Activated CD4-positive, alpha-beta T cell treated with anti-CD3 and anti-CD28 coated beads, Interleukin-2, amount 10 ng/mL, durations not matched to agents 7 days and 5 days (primary cell): ENCODE data around the gene PPP4R1. TPM values are rescaled to one million over a fixed set of nuclear protein-coding genes. Genes with fewer than 3 reads are reported as not detected.
"Not testable (repeated sequence)": the region's sequence is repeated elsewhere in the genome, so short reads cannot be mapped to it uniquely, and the experiment has no call there.

Experiments
- CTCF ChIA-PET: fragments of 350-600 bp; sonication (Branson Sonifier 250); formaldehyde crosslinking; loops from one replicate; lab custom pipeline; 2021; ENCODE audit warnings: antibody characterized with exemption; lab: Charles Lee
- POLR2A ChIA-PET: fragments of 350-600 bp; sonication (Branson Sonifier 250); formaldehyde crosslinking; loops from one replicate; lab custom pipeline; 2021; ENCODE audit warnings: antibody characterized with exemption; lab: Charles Lee
- DNase-seq: peaks from one replicate; pipeline ENCODE4 v3.0.0-alpha.2; 2020
- H3K27ac Mint-ChIP-seq: one replicate; pipeline ENCODE4 v1.8.0; 2021; ENCODE audit warnings: mild to moderate bottlenecking, moderate library complexity, mixed read lengths
- H3K27me3 Mint-ChIP-seq: one replicate; pipeline ENCODE4 v1.8.0; 2021; ENCODE audit warnings: mixed read lengths
- H3K36me3 Mint-ChIP-seq: one replicate; pipeline ENCODE4 v1.8.0; 2021; ENCODE audit warnings: low read depth, mixed read lengths
- H3K4me1 Mint-ChIP-seq: one replicate; pipeline ENCODE4 v1.8.0; 2021; ENCODE audit warnings: mixed read lengths
- H3K4me3 Mint-ChIP-seq: one replicate; pipeline ENCODE4 v1.8.0; 2021; ENCODE audit warnings: mild to moderate bottlenecking, moderate library complexity, mixed read lengths
- H3K9me3 Mint-ChIP-seq: one replicate; pipeline ENCODE4 v1.8.0; 2021; ENCODE audit warnings: mixed read lengths
- total RNA-seq, 2 experiments: library from RNA; stranded (reverse); gene quantifications; one replicate each; pipeline ENCODE4 v1.2.3, GENCODE V29; 2021

Gene PPP4R1
- total RNA-seq, 2 experiments from 2014 or later = 48.4 to 49.7 TPM

GRCh38 chr18:9643549-9643948 lies 29.2 kb upstream of the PPP4R1 start:
- Mint-ChIP-seq H3K9me3 (no peaks in the 10 kb centered on the region), H3K27ac (no peak overlapping the region)

GRCh38 chr18:9642799-9643462 lies 28.6 kb upstream of the PPP4R1 start:
- POLR2A ChIA-PET = no interaction called here

More at GRCh38 chr18:9643549-9643948, 29.2 kb upstream of the PPP4R1 start:
- H3K36me3 Mint-ChIP-seq = no peaks in the 10 kb centered on the region
- peaks cover 19% of the 10 kb centered on the region for H3K27me3 Mint-ChIP-seq
- DNase-seq = no peak
- CTCF ChIA-PET = no interaction called here
- H3K4me1 Mint-ChIP-seq = no peaks in the 10 kb centered on the region
- POLR2A ChIA-PET = no interaction called here
- no peak overlapping the region for H3K4me3 Mint-ChIP-seq

GRCh38 chr18:9641081-9641480 lies 26.7 kb upstream of the PPP4R1 start:
- CTCF ChIA-PET, DNase-seq, H3K9me3 Mint-ChIP-seq, H3K27ac Mint-ChIP-seq, H3K4me3 Mint-ChIP-seq, H3K4me1 Mint-ChIP-seq, H3K36me3 Mint-ChIP-seq, POLR2A ChIA-PET: not testable (repeated sequence)
- H3K27me3 Mint-ChIP-seq = peaks cover 11% of the 10 kb centered on the region

More at GRCh38 chr18:9642799-9643462, 28.6 kb upstream of the PPP4R1 start:
- H3K27me3 Mint-ChIP-seq = peaks cover 15% of the 10 kb centered on the region
- H3K4me3 Mint-ChIP-seq = no peak overlapping the region
- CTCF ChIA-PET = no interaction called here
- H3K4me1 Mint-ChIP-seq = no peaks in the 10 kb centered on the region
- no peak overlapping the region for H3K27ac Mint-ChIP-seq
- no peak for DNase-seq
- no peaks in the 10 kb centered on the region for H3K9me3 Mint-ChIP-seq
- H3K36me3 Mint-ChIP-seq = no peaks in the 10 kb centered on the region

GRCh38 chr18:9638886-9639285 lies 24.5 kb upstream of the PPP4R1 start:
- Mint-ChIP-seq H3K9me3 (peaks cover 3% of the 10 kb centered on the region), H3K4me3 (no peak overlapping the region), H3K27me3 (peaks cover 11% of the 10 kb centered on the region), H3K4me1 (no peaks in the 10 kb centered on the region), H3K27ac (no peak overlapping the region), H3K36me3 (no peaks in the 10 kb centered on the region)
- CTCF ChIA-PET = interaction anchor here (1.2 kb wide), 1 partner anchor 11 kb away, joined by 3 read pairs; no protein-coding TSS in a partner anchor
- POLR2A ChIA-PET = no interaction called here
- no peak for DNase-seq

- H3K4me1 Mint-ChIP-seq = no peaks in the 10 kb centered on the region
- ChIA-PET CTCF (no interaction called here), POLR2A (no interaction called here)
- DNase-seq = no peak
- H3K9me3 Mint-ChIP-seq = peaks cover 3% of the 10 kb centered on the region
- H3K36me3 Mint-ChIP-seq = no peaks in the 10 kb centered on the region
- peaks cover 4% of the 10 kb centered on the region for H3K27me3 Mint-ChIP-seq
- no peak overlapping the region for H3K27ac Mint-ChIP-seq
- H3K4me3 Mint-ChIP-seq = no peak overlapping the region
These were observed 22.8 kb upstream of the PPP4R1 start for GRCh38 chr18:9637036-9637767.

GRCh38 chr18:9634856-9635255 lies 20.5 kb upstream of the PPP4R1 start:
- H3K4me1 Mint-ChIP-seq = no peaks in the 10 kb centered on the region
- peaks cover 3% of the 10 kb centered on the region for H3K9me3 Mint-ChIP-seq
- H3K4me3 Mint-ChIP-seq = no peak overlapping the region
- no peak overlapping the region for H3K27ac Mint-ChIP-seq
- ChIA-PET CTCF (no interaction called here), POLR2A (no interaction called here)
- no peaks in the 10 kb centered on the region for H3K36me3 Mint-ChIP-seq
- DNase-seq = no peak
- H3K27me3 Mint-ChIP-seq = peaks cover 8% of the 10 kb centered on the region

GRCh38 chr18:9631814-9632496 lies 17.6 kb upstream of the PPP4R1 start:
- Mint-ChIP-seq H3K36me3 (no peaks in the 10 kb centered on the region), H3K27me3 (peaks cover 10% of the 10 kb centered on the region), H3K9me3 (peaks cover 3% of the 10 kb centered on the region), H3K27ac (no peak overlapping the region), H3K4me1 (no peaks in the 10 kb centered on the region), H3K4me3 (no peak overlapping the region)
- ChIA-PET POLR2A (no interaction called here), CTCF (no interaction called here)
- no peak for DNase-seq

GRCh38 chr18:9630444-9630843 lies 16.1 kb upstream of the PPP4R1 start:
- ChIA-PET POLR2A (no interaction called here), CTCF (no interaction called here)
- H3K9me3 Mint-ChIP-seq = peaks cover under 1% of the 10 kb centered on the region
- DNase-seq = no peak
- H3K27ac Mint-ChIP-seq = no peak overlapping the region
- H3K36me3 Mint-ChIP-seq = no peaks in the 10 kb centered on the region
- no peak overlapping the region for H3K4me3 Mint-ChIP-seq
- H3K27me3 Mint-ChIP-seq = peaks cover 14% of the 10 kb centered on the region
- H3K4me1 Mint-ChIP-seq = no peaks in the 10 kb centered on the region

GRCh38 chr18:9629709-9630108 lies 15.3 kb upstream of the PPP4R1 start:
- ChIA-PET POLR2A (no interaction called here), CTCF (no interaction called here)
- Mint-ChIP-seq H3K9me3 (no peaks in the 10 kb centered on the region), H3K4me3 (no peak overlapping the region), H3K27me3 (peaks cover 14% of the 10 kb centered on the region), H3K4me1 (no peaks in the 10 kb centered on the region), H3K36me3 (no peaks in the 10 kb centered on the region), H3K27ac (no peak overlapping the region)
- no peak for DNase-seq

- POLR2A ChIA-PET = no interaction called here
- Mint-ChIP-seq H3K4me3 (no peak overlapping the region), H3K4me1 (no peaks in the 10 kb centered on the region), H3K9me3 (no peaks in the 10 kb centered on the region), H3K27ac (no peak overlapping the region), H3K27me3 (peaks cover 14% of the 10 kb centered on the region), H3K36me3 (no peaks in the 10 kb centered on the region)
- CTCF ChIA-PET = no interaction called here
- no peak for DNase-seq
These were observed 14.6 kb upstream of the PPP4R1 start for GRCh38 chr18:9628984-9629383.

- H3K4me3 Mint-ChIP-seq = no peak overlapping the region
- no peaks in the 10 kb centered on the region for H3K9me3 Mint-ChIP-seq
- ChIA-PET CTCF (interaction anchor here (0.7 to 0.9 kb wide), 2 partner anchors 12 to 26 kb away, joined by 3 read pairs; no protein-coding TSS in a partner anchor), POLR2A (no interaction called here)
- no peaks in the 10 kb centered on the region for H3K36me3 Mint-ChIP-seq
- peaks cover 14% of the 10 kb centered on the region for H3K27me3 Mint-ChIP-seq
- H3K4me1 Mint-ChIP-seq = no peaks in the 10 kb centered on the region
- DNase-seq = no peak
- H3K27ac Mint-ChIP-seq = no peak overlapping the region
These were observed 13.3 kb upstream of the PPP4R1 start for GRCh38 chr18:9627642-9628041.

- H3K36me3 Mint-ChIP-seq = no peaks in the 10 kb centered on the region
- H3K27ac Mint-ChIP-seq = no peak overlapping the region
- peaks cover 30% of the 10 kb centered on the region for H3K4me1 Mint-ChIP-seq
- DNase-seq = no peak
- no peak overlapping the region for H3K4me3 Mint-ChIP-seq
- H3K9me3 Mint-ChIP-seq = no peaks in the 10 kb centered on the region
- H3K27me3 Mint-ChIP-seq = peaks cover 10% of the 10 kb centered on the region
- ChIA-PET POLR2A (no interaction called here), CTCF (interaction anchor here (0.7 to 1.2 kb wide), 2 partner anchors 9 to 370 kb away, joined by 3 to 5 read pairs; no protein-coding TSS in a partner anchor)
These were observed 5.6 kb upstream of the PPP4R1 start for GRCh38 chr18:9619990-9620389.

- H3K27ac Mint-ChIP-seq = no peak overlapping the region
- peaks cover 31% of the 10 kb centered on the region for H3K4me1 Mint-ChIP-seq
- CTCF ChIA-PET = interaction anchor here (0.7 to 1.2 kb wide), 2 partner anchors 9 to 369 kb away, joined by 3 to 5 read pairs; no protein-coding TSS in a partner anchor
- no peak for DNase-seq
- H3K36me3 Mint-ChIP-seq = no peaks in the 10 kb centered on the region
- H3K9me3 Mint-ChIP-seq = no peaks in the 10 kb centered on the region
- POLR2A ChIA-PET = no interaction called here
- peaks cover 10% of the 10 kb centered on the region for H3K27me3 Mint-ChIP-seq
- no peak overlapping the region for H3K4me3 Mint-ChIP-seq
These were observed 5.2 kb upstream of the PPP4R1 start for GRCh38 chr18:9619545-9619944.
